Epithelial cell of esophagus (primary cell): Measurements from ENCODE around the gene B3GNT3.
A peak's percentile ranks its signal among the peaks of the same experiment; 100 is the strongest.

Experiments
- DNase-seq: peaks from one replicate; pipeline ENCODE4 v3.0.0; 2010; ENCODE audit warnings: low read depth
- H3K4me3 ChIP-seq: 2 replicates; pipeline ENCODE4 v1.5.1; 2011; ENCODE audit warnings: mild to moderate bottlenecking, low read length, control low read depth
- CTCF ChIP-seq: IDR thresholded peaks from 2 replicates; pipeline ENCODE4 v1.5.1; 2011; ENCODE audit warnings: low read depth, mild to moderate bottlenecking, low read length, control low read depth, inconsistent platforms; ENCODE audit not compliant: insufficient read depth; ENCODE audit errors: missing control alignments

Gene B3GNT3

GRCh38 chr19:17843908-17844490 is 49.1 kb downstream of the B3GNT3 start:
- no peak overlapping the region for H3K4me3 ChIP-seq
- no peak for TF ChIP-seq CTCF
- no peak for DNase-seq

DNA sequence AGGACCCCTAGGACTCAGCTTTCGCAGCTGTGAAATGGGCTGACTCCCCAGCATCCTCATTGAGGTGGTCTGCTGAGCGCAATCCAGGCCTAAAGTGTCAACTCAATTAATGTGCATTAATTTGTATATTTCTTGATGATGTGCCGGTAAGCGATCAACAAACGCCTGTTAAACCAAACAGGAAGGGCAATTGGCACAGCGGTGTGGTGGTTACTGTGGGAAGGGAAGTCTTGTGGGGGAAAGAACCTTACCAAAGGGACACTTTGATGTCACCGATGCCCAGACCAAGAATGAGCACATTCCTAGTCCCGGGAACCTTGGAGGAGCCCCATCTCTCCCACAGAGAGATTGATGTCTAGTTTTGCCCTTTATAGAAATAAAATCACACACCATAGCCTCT is 51.2 kb downstream of the B3GNT3 start:
- no peak overlapping the region for H3K4me3 ChIP-seq
- TF ChIP-seq CTCF: no peak
- no peak for DNase-seq

DNA sequence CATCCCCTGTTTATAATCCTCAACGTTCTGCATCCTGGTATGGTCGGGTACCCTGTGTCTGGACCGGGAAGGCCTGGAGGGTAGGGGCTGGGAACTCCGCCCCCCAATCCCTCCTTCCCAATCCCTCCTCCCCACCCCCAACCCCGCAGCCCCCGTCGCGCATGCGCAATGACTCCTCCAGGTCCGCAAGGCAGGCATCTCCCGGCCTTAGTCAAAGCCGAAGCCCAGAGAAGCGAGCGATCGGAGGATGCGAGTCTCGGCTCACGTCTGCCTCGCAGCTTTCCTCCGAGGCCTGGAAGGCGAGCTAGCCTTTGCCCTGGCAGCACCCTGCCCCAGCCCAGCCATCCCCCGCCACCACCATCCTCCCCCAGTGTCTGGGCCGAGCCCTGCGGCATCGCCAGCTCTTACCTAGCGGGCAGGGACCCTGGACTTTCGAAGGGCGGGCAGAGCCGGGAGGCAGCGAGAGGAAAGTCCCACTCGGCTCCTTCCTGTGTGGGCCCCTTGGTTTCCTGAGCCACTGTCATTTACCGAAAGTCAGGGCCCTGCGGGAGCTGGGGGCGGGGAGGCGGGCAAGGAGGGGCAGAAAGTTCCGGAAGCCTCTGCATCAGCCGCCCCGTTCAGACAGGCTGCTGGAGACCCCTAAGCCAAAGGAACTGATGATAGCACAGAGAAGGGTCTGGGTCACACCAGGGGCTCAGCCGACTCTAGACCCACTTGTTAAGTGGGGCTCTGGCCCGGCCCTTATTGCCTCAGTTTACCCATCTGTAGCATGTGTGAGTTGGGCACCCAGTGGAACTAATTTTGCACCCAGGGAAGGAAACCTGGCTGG is 52.8 kb downstream of the B3GNT3 start, which contains the start of gene JAK3:
Gene JAK3 (minus strand): TSS at position 445 of the 829 bp plus-strand sequence. CDS start 3,565 bp downstream, outside the sequence.
- H3K4me3 ChIP-seq: no peak within 1 kb of the TSS
- peak; percentile 44 for DNase-seq
- TF ChIP-seq CTCF: no peak

GRCh38 chr19:17848595-17849292 is 53.8 kb downstream of the B3GNT3 start:
- H3K4me3 ChIP-seq: no peak overlapping the region
- DNase-seq: no peak
- TF ChIP-seq CTCF: no peak

- no peak for TF ChIP-seq CTCF
- DNase-seq: no peak
Observed at GRCh38 chr19:17854061-17854460, 59.1 kb downstream of the B3GNT3 start.

GRCh38 chr19:17855280-17856152 is 60.6 kb downstream of the B3GNT3 start:
- peak; percentile 95 for TF ChIP-seq CTCF
- H3K4me3 ChIP-seq: no peak overlapping the region
- DNase-seq: peak; percentile 72

More at GRCh38 chr19:17854061-17854460, 59.1 kb downstream of the B3GNT3 start:
- H3K4me3 ChIP-seq: no peak overlapping the region
